ENCODE results near the gene DKK1.

The DKK1 gene

GRCh38 chr10:52346394-52347326 is 32.6 kb downstream of the DKK1 start:
- Histone ChIP-seq H3K9ac (no peak overlapping the region), H2AFZ (no peak overlapping the region), H3K27me3 (ENCODE audit: control insufficient read depth, insufficient read depth, low read length) (no peaks in the 10 kb centered on the region), H3K79me2 (no peaks in the 10 kb centered on the region), H3K4me2 (ENCODE audit: low read length) (no peak overlapping the region), H3K9me3 (ENCODE audit: control insufficient read depth, low read length) (no peaks in the 10 kb centered on the region), H3K36me3 (ENCODE audit: control insufficient read depth, insufficient read depth, low read length) (no peaks in the 10 kb centered on the region), H3K27ac (no peak overlapping the region), H3K4me3 (ENCODE audit: low read depth, low read length) (no peak overlapping the region), H3K4me1 (no peaks in the 10 kb centered on the region)
- TF ChIP-seq CTCF (IDR thresholded peaks at IDR 0.05): no peak

- Histone ChIP-seq H3K36me3 (ENCODE audit: control insufficient read depth, insufficient read depth, low read length) (no peaks in the 10 kb centered on the region), H3K27me3 (ENCODE audit: control insufficient read depth, insufficient read depth, low read length) (no peaks in the 10 kb centered on the region), H2AFZ (no peak overlapping the region), H3K4me3 (ENCODE audit: low read depth, low read length) (no peak overlapping the region), H3K27ac (no peak overlapping the region), H3K9ac (no peak overlapping the region), H3K9me3 (ENCODE audit: control insufficient read depth, low read length) (no peaks in the 10 kb centered on the region), H3K4me1 (no peaks in the 10 kb centered on the region), H3K4me2 (ENCODE audit: low read length) (no peak overlapping the region), H3K79me2 (no peaks in the 10 kb centered on the region)
- TF ChIP-seq CTCF (IDR thresholded peaks at IDR 0.05): no peak
Observed at GRCh38 chr10:52347327-52347667, 33.2 kb downstream of the DKK1 start.

- H3K27ac ChIP-seq: no peak overlapping the region
- no peak overlapping the region for H3K4me3 ChIP-seq (ENCODE audit: low read depth, low read length)
- no peaks in the 10 kb centered on the region for H3K36me3 ChIP-seq (ENCODE audit: control insufficient read depth, insufficient read depth, low read length)
- H3K9ac ChIP-seq: no peak overlapping the region
- no peak overlapping the region for H3K4me2 ChIP-seq (ENCODE audit: low read length)
- H3K79me2 ChIP-seq: no peaks in the 10 kb centered on the region
- no peaks in the 10 kb centered on the region for H3K4me1 ChIP-seq
- no peak for TF ChIP-seq CTCF (IDR thresholded peaks at IDR 0.05)
- H3K9me3 ChIP-seq (ENCODE audit: control insufficient read depth, low read length): no peaks in the 10 kb centered on the region
- no peak overlapping the region for H2AFZ ChIP-seq
- no peaks in the 10 kb centered on the region for H3K27me3 ChIP-seq (ENCODE audit: control insufficient read depth, insufficient read depth, low read length)
Observed at GRCh38 chr10:52348037-52348564, 34.0 kb downstream of the DKK1 start.

DNA sequence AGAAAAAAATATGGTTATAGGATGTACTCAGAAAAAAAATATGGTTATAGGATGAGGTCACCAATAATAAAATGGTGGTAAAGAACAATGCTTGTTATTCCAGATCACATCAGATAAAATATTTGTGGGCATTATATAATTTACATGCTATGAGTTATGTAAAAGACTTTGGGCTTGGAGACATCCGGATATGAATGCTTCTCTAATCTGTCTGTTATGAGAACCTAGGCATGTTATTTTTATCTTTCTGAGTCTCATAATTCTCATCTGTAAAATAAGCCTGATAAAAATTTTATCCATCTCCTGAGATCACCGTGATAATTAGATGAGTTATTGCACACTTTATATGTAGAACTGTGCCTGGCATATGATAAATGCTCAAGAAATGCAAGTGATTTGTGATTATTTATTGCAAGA is 37.8 kb downstream of the DKK1 start:
- no peak for TF ChIP-seq CTCF (IDR thresholded peaks at IDR 0.05)
- Histone ChIP-seq H3K9me3 (ENCODE audit: control insufficient read depth, low read length) (no peaks in the 10 kb centered on the region), H3K4me1 (no peaks in the 10 kb centered on the region), H3K9ac (no peak overlapping the region), H3K79me2 (no peaks in the 10 kb centered on the region), H2AFZ (no peak overlapping the region), H3K27ac (no peak overlapping the region), H3K36me3 (ENCODE audit: control insufficient read depth, insufficient read depth, low read length) (no peaks in the 10 kb centered on the region), H3K4me3 (ENCODE audit: low read depth, low read length) (no peak overlapping the region), H3K27me3 (ENCODE audit: control insufficient read depth, insufficient read depth, low read length) (no peaks in the 10 kb centered on the region), H3K4me2 (ENCODE audit: low read length) (no peak overlapping the region)
